GM19438 (cell line): ENCODE data around the gene VARS1.

Experiments used
- ATAC-seq: cut with Tn5 transposase; IDR thresholded peaks from one replicate; pipeline ENCODE4 v1.9.1; 2021; ENCODE audit warnings: low read depth; ENCODE audit not compliant: unreplicated experiment

VARS1 gene

GRCh38 chr6:31775633-31776484, 19.7 kb downstream of the VARS1 start:
- ATAC-seq = no peak

GRCh38 chr6:31775184-31775583, 20.4 kb downstream of the VARS1 start:
- ATAC-seq = no peak

GRCh38 chr6:31771992-31772358, 23.6 kb downstream of the VARS1 start:
- no peak for ATAC-seq

- ATAC-seq = no peak
Observed at GRCh38 chr6:31770860-31771259, 24.7 kb downstream of the VARS1 start.

- ATAC-seq = no peak
Observed at GRCh38 chr6:31769684-31770371, 25.7 kb downstream of the VARS1 start.

GRCh38 chr6:31768363-31769257, 26.9 kb downstream of the VARS1 start:
- no peak for ATAC-seq

GRCh38 chr6:31767096-31767645, 28.4 kb downstream of the VARS1 start:
- ATAC-seq = no peak

GRCh38 chr6:31765910-31766794, 29.4 kb downstream of the VARS1 start:
- no peak for ATAC-seq

- no peak for ATAC-seq
Observed at GRCh38 chr6:31765559-31765909, 30.0 kb downstream of the VARS1 start.

GRCh38 chr6:31764198-31764597, 31.4 kb downstream of the VARS1 start:
- ATAC-seq = no peak

GRCh38 chr6:31763619-31763940, 32.0 kb downstream of the VARS1 start:
- no peak for ATAC-seq

- ATAC-seq = no peak
Observed at GRCh38 chr6:31762878-31763618, 32.5 kb downstream of the VARS1 start.

- ATAC-seq = no peak
Observed at GRCh38 chr6:31762356-31762755, 33.2 kb downstream of the VARS1 start, which contains the start of gene SAPCD1. TSS of gene SAPCD1 (plus strand) at chr6:31762656. CDS start at chr6:31763055, 399 bp downstream.

- no peak for ATAC-seq
Observed at GRCh38 chr6:31761343-31761742, 34.2 kb downstream of the VARS1 start.

GRCh38 chr6:31760790-31761189, 34.8 kb downstream of the VARS1 start:
- ATAC-seq = no peak

GRCh38 chr6:31758281-31758680, 37.3 kb downstream of the VARS1 start:
- ATAC-seq = no peak

- ATAC-seq = no peak
Observed at GRCh38 chr6:31752739-31753319, 42.7 kb downstream of the VARS1 start.

- no peak for ATAC-seq
Observed at GRCh38 chr6:31750411-31751022, 45.0 kb downstream of the VARS1 start.
